Measurements from ENCODE around the gene KCNH4. TPM values are rescaled to one million over a fixed set of nuclear protein-coding genes. Genes with fewer than 3 reads are reported as not detected.
"Not testable (repeated sequence)": the region's sequence is repeated elsewhere in the genome, so short reads cannot be mapped to it uniquely, and the experiment has no call there.

Gene KCNH4
- total and polyA plus RNA-seq, 2 of the 13 experiments (the other 11 are each of a cell fraction or from before 2014, with no cell fraction given), result 0.01 to 0.09 TPM

GRCh38 chr17:42188749-42189650 lies 8.1 kb upstream of the KCNH4 start (continued):
- TF ChIP-seq ZNF678 (CRISPR knock-in tag; IDR thresholded peaks at IDR 0.05), result no peak

- Histone ChIP-seq H3K36me3 (replicated peaks in 1 of 2; ENCODE audit: control insufficient read depth in 1 of 2, insufficient read depth in 2 of 2, low read length in 2 of 2) (no peaks in the 10 kb centered on the region), H3K4me2 (ENCODE audit: low read depth, low read length) (no peak overlapping the region), H3K9me3 (ENCODE audit: low read length) (no peaks in the 10 kb centered on the region), H3K27ac (ENCODE audit: extremely low read length, insufficient read depth, low read length) (no peak overlapping the region), H3K4me1 (ENCODE audit: insufficient read depth, low read length) (peaks cover 24% of the 10 kb centered on the region), H3K4me3 (replicated peaks in 1 of 3; ENCODE audit: insufficient read depth in 1 of 3, low read depth in 2 of 3, low read length in 3 of 3) (no peak overlapping the region), H4K20me1 (ENCODE audit: insufficient read depth, low read length) (no peaks in the 10 kb centered on the region; the same call in 1 of the 2 replicates), H3K27me3 (ENCODE audit: control insufficient read depth in 1 of 2, insufficient read depth in 2 of 2, low read length in 2 of 2) (peaks cover 0 to 14% of the 10 kb centered on the region in 2 experiments; a peak in 4 of 5 replicates), H3K9ac (ENCODE audit: insufficient read depth, low read depth, low read length) (no peak overlapping the region), H3K79me2 (ENCODE audit: insufficient read depth, low read length) (no peaks in the 10 kb centered on the region), H2AFZ (ENCODE audit: low read length) (no peak overlapping the region)
- no peak for FAIRE-seq
- TF ChIP-seq MTERF4 (CRISPR knock-in tag; IDR thresholded peaks at IDR 0.05), result no peak
- no peak for TF ChIP-seq HOXA5 (CRISPR knock-in tag; IDR thresholded peaks at IDR 0.05)
- TF ChIP-seq U2AF2 (IDR thresholded peaks at IDR 0.05; ENCODE audit: low read depth, low read length), result no peak
- 0 out of 2 replicates have a peak, but pooled peaks have one; percentile 50 for TF ChIP-seq ZNF296 (CRISPR knock-in tag; conservative IDR thresholded peaks at IDR 0.05)
- no peak for TF ChIP-seq NR2F2 (IDR thresholded peaks at IDR 0.05; ENCODE audit: borderline replicate concordance, low read depth)
- POLR2A ChIA-PET, result interaction anchor here (1.1 kb wide), 1 partner anchor 57 kb away, joined by 3 read pairs; no protein-coding TSS in a partner anchor
- 44% methylated on average over 2 of the region's 2 CpGs for WGBS (ENCODE audit: low lambda C conversion rate)
- BruUV-seq (replicated peaks), result no TSS peak
- intact Hi-C loops (cut with micrococcal nuclease; ENCODE audit: unreplicated experiment), result loop anchor here (10.0 kb wide), 1 partner anchor 57 kb away; no protein-coding TSS in a partner anchor
- in situ Hi-C loops (cut with HindIII; ENCODE audit: extremely low pct_ligation_motif_present, low pct_unique_long_range_greater_than_20kb), result no loop called here
- no peak for DNase-seq (ENCODE audit: low spot score)
- CTCF ChIA-PET (ENCODE audit: low intra/inter-chr PET ratio, low total read pairs), result no interaction called here
- no peak for ATAC-seq
Measured at GRCh38 chr17:42187833-42188232, 6.9 kb upstream of the KCNH4 start.

- H3K4me3 ChIP-seq (replicated peaks in 1 of 3; ENCODE audit: insufficient read depth in 1 of 3, low read depth in 2 of 3, low read length in 3 of 3); H3K9me3 ChIP-seq (ENCODE audit: low read length); FAIRE-seq; H4K20me1 ChIP-seq (ENCODE audit: insufficient read depth, low read length); H2AFZ ChIP-seq (ENCODE audit: low read length); H3K4me2 ChIP-seq (ENCODE audit: low read depth, low read length); BruUV-seq (replicated peaks); H3K79me2 ChIP-seq (ENCODE audit: insufficient read depth, low read length); DNase-seq (ENCODE audit: low spot score); CTCF ChIA-PET (ENCODE audit: low intra/inter-chr PET ratio, low total read pairs); ATAC-seq; in situ Hi-C loops (cut with HindIII; ENCODE audit: extremely low pct_ligation_motif_present, low pct_unique_long_range_greater_than_20kb); POLR2A ChIA-PET; H3K36me3 ChIP-seq (replicated peaks in 1 of 2; ENCODE audit: control insufficient read depth in 1 of 2, insufficient read depth in 2 of 2, low read length in 2 of 2); H3K9ac ChIP-seq (ENCODE audit: insufficient read depth, low read depth, low read length); H3K27ac ChIP-seq (ENCODE audit: extremely low read length, insufficient read depth, low read length): not testable (repeated sequence)
- intact Hi-C loops (cut with micrococcal nuclease; ENCODE audit: unreplicated experiment), result loop anchor here (10.0 kb wide), 1 partner anchor 59 kb away; no protein-coding TSS in a partner anchor
- Histone ChIP-seq H3K4me1 (ENCODE audit: insufficient read depth, low read length) (peaks cover 35% of the 10 kb centered on the region), H3K27me3 (ENCODE audit: control insufficient read depth in 1 of 2, insufficient read depth in 2 of 2, low read length in 2 of 2) (peaks cover 0 to 21% of the 10 kb centered on the region in 2 experiments; a peak in 4 of 5 replicates)
- 75% methylated on average over 5 of the region's 5 CpGs for WGBS (ENCODE audit: low lambda C conversion rate)
Measured at GRCh38 chr17:42186191-42186590, 5.2 kb upstream of the KCNH4 start.

Measured in HepG2 (cell line).